ENCODE data around the gene GLI2.

Gene GLI2

DNA sequence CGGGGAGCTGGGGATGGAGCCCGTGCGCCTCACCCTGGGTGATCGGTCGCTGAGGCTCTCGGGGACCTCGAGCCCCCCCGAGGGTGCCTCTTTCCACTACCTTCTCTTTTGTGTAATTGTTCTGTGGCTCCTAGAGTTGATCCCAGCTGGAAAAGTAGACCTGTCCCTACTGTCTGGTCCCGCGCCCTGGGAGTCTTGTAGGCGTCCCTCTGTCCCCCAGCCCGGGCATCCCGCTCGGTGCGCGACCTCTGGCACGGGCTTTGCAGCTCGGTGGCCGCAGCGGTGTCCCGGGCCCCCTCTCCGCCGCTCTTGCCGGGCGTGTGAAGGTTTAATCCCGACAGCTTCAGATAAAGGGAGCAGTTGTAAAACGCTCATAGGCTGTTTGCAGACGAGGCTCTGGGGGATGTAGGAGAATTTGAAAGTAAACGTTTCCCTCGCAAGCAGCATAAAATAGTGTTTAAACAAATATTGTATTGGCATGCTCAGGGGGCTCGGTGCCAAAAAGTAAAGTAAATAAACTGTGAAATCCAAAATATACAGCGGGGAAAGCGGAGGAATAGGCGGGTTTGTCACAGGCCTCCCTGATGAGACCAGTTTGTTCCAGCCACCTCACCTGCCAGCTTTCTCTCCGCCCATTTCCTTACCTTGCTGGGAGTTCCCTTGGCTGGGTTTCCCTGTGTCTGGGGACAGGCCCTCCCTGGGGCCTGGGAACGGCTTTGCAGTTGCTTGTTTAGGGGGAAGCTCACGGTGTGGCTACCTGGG lies 1.9 kb downstream of the GLI2 start:
- POLR2A ChIA-PET = interaction anchor here (0.9 to 1.8 kb wide), 15 partner anchors 8 to 338 kb away, joined by 3 to 10 read pairs (median 3); no protein-coding TSS in a partner anchor
- CTCF ChIA-PET = interaction anchor here (0.6 to 1.7 kb wide), 6 partner anchors 20 to 619 kb away, joined by 3 to 4 read pairs (median 4); no protein-coding TSS in a partner anchor
- no peak for DNase-seq (ENCODE audit: extremely low spot score)

DNA sequence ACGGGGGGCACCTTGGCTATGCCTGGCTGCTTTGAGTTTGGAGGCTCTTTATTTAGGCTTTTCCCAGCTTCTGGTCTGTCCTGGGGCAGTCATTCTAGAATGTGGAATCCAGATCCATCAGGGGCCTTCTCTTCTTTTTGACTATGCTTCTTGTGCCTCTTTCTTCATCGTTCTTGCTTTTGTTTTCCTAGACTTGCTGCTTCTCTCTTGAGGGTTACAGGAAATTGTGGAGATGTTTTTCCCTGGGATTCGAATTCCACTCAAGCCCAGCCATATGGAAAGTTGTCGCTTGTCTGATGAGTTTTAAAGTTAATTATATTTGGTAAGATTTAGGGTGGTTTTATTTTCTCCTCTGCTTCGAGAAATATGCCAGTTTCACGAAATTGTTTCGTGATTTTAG lies 2.4 kb downstream of the GLI2 start:
- ChIA-PET POLR2A (interaction anchor here (1.0 to 1.8 kb wide), 7 partner anchors 9 to 337 kb away, joined by 3 to 10 read pairs (median 4); no protein-coding TSS in a partner anchor), CTCF (interaction anchor here (1.5 to 1.6 kb wide), 2 partner anchors 42 to 220 kb away, joined by 3 to 4 read pairs; no protein-coding TSS in a partner anchor)
- DNase-seq (ENCODE audit: extremely low spot score) = no peak
- TF ChIP-seq FOXM1 (IDR thresholded peaks at IDR 0.05; ENCODE audit: borderline replicate concordance) (no peak), SP1 (IDR thresholded peaks at IDR 0.05) (no peak), ZNF384 (IDR thresholded peaks at IDR 0.05) (no peak), LEF1 (IDR thresholded peaks at IDR 0.05; ENCODE audit: borderline replicate concordance) (no peak), FOXK2 (IDR thresholded peaks at IDR 0.05) (no peak), ARNT (IDR thresholded peaks at IDR 0.05) (no peak), HDGF (IDR thresholded peaks at IDR 0.05; ENCODE audit: borderline replicate concordance) (no peak), CTBP1 (IDR thresholded peaks at IDR 0.05; ENCODE audit: borderline replicate concordance) (no peak), SUZ12 (IDR thresholded peaks at IDR 0.05) (no peak), NFRKB (IDR thresholded peaks at IDR 0.05) (no peak)

More for the DNA sequence above, 1.9 kb downstream of the GLI2 start:
- TF ChIP-seq NFRKB (IDR thresholded peaks at IDR 0.05) (no peak), ZNF384 (IDR thresholded peaks at IDR 0.05) (no peak), SP1 (IDR thresholded peaks at IDR 0.05) (no peak), TARDBP (IDR thresholded peaks at IDR 0.05) (no peak), CTBP1 (IDR thresholded peaks at IDR 0.05; ENCODE audit: borderline replicate concordance) (no peak), BHLHE40 (IDR thresholded peaks at IDR 0.05; ENCODE audit: borderline replicate concordance) (no peak), ELF4 (IDR thresholded peaks at IDR 0.05) (no peak), FOXA1 (IDR thresholded peaks at IDR 0.05) (no peak), FOXM1 (IDR thresholded peaks at IDR 0.05; ENCODE audit: borderline replicate concordance) (no peak), L3MBTL2 (conservative IDR thresholded peaks at IDR 0.05) (no peak), SUZ12 (IDR thresholded peaks at IDR 0.05) (no peak), ARNT (IDR thresholded peaks at IDR 0.05) (no peak), HDGF (IDR thresholded peaks at IDR 0.05; ENCODE audit: borderline replicate concordance) (no peak), LEF1 (IDR thresholded peaks at IDR 0.05; ENCODE audit: borderline replicate concordance) (no peak)
- TF ChIP-seq, protein P1, sequence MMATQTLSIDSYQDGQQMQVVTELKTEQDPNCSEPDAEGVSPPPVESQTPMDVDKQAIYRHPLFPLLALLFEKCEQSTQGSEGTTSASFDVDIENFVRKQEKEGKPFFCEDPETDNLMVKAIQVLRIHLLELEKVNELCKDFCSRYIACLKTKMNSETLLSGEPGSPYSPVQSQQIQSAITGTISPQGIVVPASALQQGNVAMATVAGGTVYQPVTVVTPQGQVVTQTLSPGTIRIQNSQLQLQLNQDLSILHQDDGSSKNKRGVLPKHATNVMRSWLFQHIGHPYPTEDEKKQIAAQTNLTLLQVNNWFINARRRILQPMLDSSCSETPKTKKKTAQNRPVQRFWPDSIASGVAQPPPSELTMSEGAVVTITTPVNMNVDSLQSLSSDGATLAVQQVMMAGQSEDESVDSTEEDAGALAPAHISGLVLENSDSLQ (IDR thresholded peaks at IDR 0.05) = no peak

DNA sequence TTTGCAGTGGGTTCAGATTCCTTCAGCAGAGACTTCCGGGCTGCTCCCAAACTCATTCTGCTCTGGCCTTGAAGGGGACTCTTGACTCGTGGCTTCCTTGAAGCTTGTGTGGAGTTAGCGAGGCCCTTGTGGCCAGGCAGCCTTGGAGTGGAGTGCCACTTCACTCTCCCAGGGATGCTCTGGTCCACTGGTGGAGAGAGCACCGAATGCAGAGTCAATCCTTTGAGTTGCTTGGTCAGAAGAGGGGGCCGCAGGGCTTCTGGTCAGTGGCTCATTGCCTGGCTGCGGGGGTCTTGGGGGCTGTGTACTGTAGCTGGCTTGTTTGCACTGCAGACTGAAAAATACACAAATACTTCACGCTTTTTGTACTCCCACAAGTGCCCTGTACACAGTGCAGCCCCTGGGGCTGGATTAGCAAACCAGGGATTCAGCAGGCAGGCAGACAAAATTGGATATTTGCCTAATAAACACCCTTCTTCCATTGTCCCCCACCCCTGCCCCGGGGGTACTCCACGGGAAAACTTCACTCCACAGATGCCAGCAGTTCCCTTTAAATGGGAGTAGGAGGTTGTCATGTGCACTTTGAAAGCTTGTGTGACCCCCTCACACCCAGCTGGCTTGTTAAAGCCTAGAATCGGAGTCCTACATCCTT lies 3.2 kb downstream of the GLI2 start:
- no peak for TF ChIP-seq SP1 (IDR thresholded peaks at IDR 0.05)
- CTCF ChIA-PET = interaction anchor here (1.0 to 1.5 kb wide), 2 partner anchors 43 to 341 kb away, joined by 3 to 4 read pairs; no protein-coding TSS in a partner anchor
- POLR2A ChIA-PET = interaction anchor here (1.0 kb wide), 1 partner anchor 26 kb away, joined by 3 read pairs; no protein-coding TSS in a partner anchor
- DNase-seq (ENCODE audit: extremely low spot score) = no peak

DNA sequence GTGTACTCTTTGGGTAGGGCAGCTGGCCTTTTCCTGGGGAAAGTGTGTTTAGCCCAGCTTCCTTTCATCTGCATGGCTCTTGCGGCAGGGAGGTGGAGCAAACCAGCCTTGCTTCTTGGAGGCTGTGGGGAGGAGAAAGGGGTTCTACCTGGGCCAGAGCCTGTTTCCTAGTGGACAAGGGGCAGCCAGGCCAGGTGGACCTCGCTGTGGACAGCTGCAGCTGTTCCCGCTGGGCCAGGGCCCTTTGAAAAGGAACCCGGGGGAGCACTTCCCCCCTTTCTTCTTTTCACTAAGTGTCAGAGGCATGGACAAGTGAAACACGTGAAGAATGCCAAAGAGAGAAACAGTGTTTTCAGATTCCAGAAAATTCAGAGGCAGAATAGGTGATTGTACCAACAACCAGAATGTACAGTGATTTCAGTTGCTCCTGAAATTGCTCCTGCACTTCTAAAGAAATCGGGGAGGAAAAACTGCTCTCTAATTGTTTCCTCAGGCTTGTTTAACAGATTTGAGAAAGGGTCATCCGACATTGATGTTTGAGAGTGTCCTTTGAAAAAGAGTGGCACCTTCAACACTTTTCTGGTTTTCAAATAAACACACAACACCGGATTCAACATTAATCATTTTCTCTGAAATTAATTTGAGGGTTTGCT lies 3.9 kb downstream of the GLI2 start:
- ChIA-PET CTCF (interaction anchor here (0.7 to 1.5 kb wide), 3 partner anchors 44 to 340 kb away, joined by 3 to 4 read pairs (median 3); no protein-coding TSS in a partner anchor), POLR2A (interaction anchor here (1.3 kb wide), 1 partner anchor 16 kb away, joined by 3 read pairs; no protein-coding TSS in a partner anchor)
- DNase-seq (ENCODE audit: extremely low spot score) = no peak
- TF ChIP-seq FOXA1 (IDR thresholded peaks at IDR 0.05) = no peak
- no peak for TF ChIP-seq BHLHE40 (IDR thresholded peaks at IDR 0.05; ENCODE audit: borderline replicate concordance)
- TF ChIP-seq, protein P1 (IDR thresholded peaks at IDR 0.05) = no peak
- no peak for TF ChIP-seq LEF1 (IDR thresholded peaks at IDR 0.05; ENCODE audit: borderline replicate concordance)
- TF ChIP-seq FOXM1 (IDR thresholded peaks at IDR 0.05; ENCODE audit: borderline replicate concordance) = no peak
- TF ChIP-seq HDGF (IDR thresholded peaks at IDR 0.05; ENCODE audit: borderline replicate concordance) = no peak
- TF ChIP-seq ARNT (IDR thresholded peaks at IDR 0.05) = no peak
- no peak for TF ChIP-seq CTBP1 (IDR thresholded peaks at IDR 0.05; ENCODE audit: borderline replicate concordance)
- no peak for TF ChIP-seq NFRKB (IDR thresholded peaks at IDR 0.05)
- TF ChIP-seq ZNF384 (IDR thresholded peaks at IDR 0.05) = no peak
- TF ChIP-seq ELF4 (IDR thresholded peaks at IDR 0.05) = no peak
- no peak for TF ChIP-seq FOXK2 (IDR thresholded peaks at IDR 0.05)

DNA sequence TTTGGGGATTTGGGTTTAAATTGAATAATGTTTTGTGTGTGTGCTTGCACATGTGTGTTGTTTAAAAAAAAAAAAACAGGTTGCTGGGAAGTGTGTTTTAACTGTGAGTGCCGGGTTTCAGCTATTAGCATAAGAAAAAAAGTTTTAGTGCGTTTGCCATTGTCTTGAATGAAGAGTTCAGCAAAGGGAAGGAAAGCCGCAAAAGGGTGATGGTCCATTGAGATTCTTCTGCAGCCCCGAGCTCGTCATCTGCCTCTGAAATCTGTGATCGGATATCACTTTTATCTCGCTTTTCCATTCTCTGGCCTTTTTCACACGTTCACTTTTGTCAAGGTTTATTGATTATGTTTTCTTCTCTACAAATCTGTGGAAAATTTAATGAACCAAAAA lies 4.7 kb downstream of the GLI2 start:
- peak; percentile 47; the same call in 1 of the 2 replicates for TF ChIP-seq ZNF384 (IDR thresholded peaks at IDR 0.05)
- TF ChIP-seq FOXA1 (IDR thresholded peaks at IDR 0.05) = no peak
- no peak for DNase-seq (ENCODE audit: extremely low spot score)
- ChIA-PET POLR2A (interaction anchor here (0.8 to 1.9 kb wide), 5 partner anchors 15 to 335 kb away, joined by 3 to 5 read pairs (median 3); no protein-coding TSS in a partner anchor), CTCF (interaction anchor here (0.5 to 0.7 kb wide), 3 partner anchors 19 to 355 kb away, joined by 3 to 4 read pairs (median 3); no protein-coding TSS in a partner anchor)
